ENCODE measurements around the gene PTHLH. TPM values are rescaled to one million over a fixed set of nuclear protein-coding genes. Genes with fewer than 3 reads are reported as not detected.

The PTHLH gene
- total and polyA plus RNA-seq, 10 of the 15 experiments (the other 5 are each of a cell fraction or from before 2014, with no cell fraction given), result 0.08 to 0.12 TPM; not detected in 8

DNA sequence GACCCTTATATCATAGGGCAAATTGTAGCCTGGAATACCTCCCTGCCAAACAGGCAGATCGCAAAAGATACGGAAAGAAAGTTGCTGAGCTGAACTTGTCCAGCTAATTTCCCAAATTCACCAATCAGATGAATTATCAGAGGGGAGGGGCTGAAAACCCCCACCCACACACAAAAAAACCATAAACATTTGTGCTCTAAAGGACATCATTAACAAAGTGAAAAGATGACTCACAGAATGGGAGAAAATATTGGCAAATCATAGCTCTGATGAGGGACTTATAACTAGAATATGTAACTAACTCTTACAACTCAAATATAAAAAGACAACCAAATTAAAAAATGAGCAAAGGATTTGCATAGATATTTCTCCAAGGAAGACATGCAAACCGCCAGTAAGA, 36.3 kb downstream of the PTHLH start:
- ChIA-PET POLR2A (no interaction called here), RAD21 (ENCODE audit: unreplicated experiment) (interaction anchor here (0.7 to 1.8 kb wide), 2 partner anchors 42 to 202 kb away, joined by 4 to 7 read pairs; no protein-coding TSS in a partner anchor), CTCF (interaction anchor here (0.7 to 1.9 kb wide), 3 partner anchors 115 to 1075 kb away, joined by 4 to 8 read pairs (median 8); no protein-coding TSS in a partner anchor), SMC1A (ENCODE audit: uncharacterized antibody, unreplicated experiment) (interaction anchor here (1.2 to 1.9 kb wide), 3 partner anchors 11 to 203 kb away, joined by 3 to 7 read pairs (median 7); no protein-coding TSS in a partner anchor)
- Histone ChIP-seq H3K4me2 (ENCODE audit: control insufficient read depth, insufficient read depth) (no peak overlapping the region), H3K4me1 (ENCODE audit: control insufficient read depth, insufficient read depth, low read length) (no peaks in the 10 kb centered on the region), H4K20me1 (ENCODE audit: control insufficient read depth, insufficient read depth) (no peaks in the 10 kb centered on the region), H3K36me3 (ENCODE audit: control insufficient read depth in 2 of 2, insufficient read depth in 2 of 2, low read length in 1 of 2) (no peaks in the 10 kb centered on the region), H3K27ac (ENCODE audit: control insufficient read depth, insufficient read depth) (no peak overlapping the region), H2AFZ (ENCODE audit: control insufficient read depth, low read depth, low read length) (no peak overlapping the region), H3K79me2 (ENCODE audit: control insufficient read depth, insufficient read depth, low read length) (no peaks in the 10 kb centered on the region), H3K27me3 (replicated peaks in 1 of 2; ENCODE audit: control insufficient read depth in 2 of 2, insufficient read depth in 2 of 2, low read length in 1 of 2) (no peaks in the 10 kb centered on the region), H3K9me3 (replicated peaks; ENCODE audit: control insufficient read depth, insufficient read depth, low read length) (no peaks in the 10 kb centered on the region), H3K9ac (ENCODE audit: control insufficient read depth, insufficient read depth, low read length) (no peak overlapping the region), H3K4me3 (no peak overlapping the region)
- ATAC-seq (no peak), DNase-seq (ENCODE audit: low read depth, low spot score) (no peak), FAIRE-seq (no peak)
- intact Hi-C loops (cut with micrococcal nuclease; ENCODE audit: unreplicated experiment) (no loop called here), in situ Hi-C loops (cut with MboI) (no loop called here)
- no TSS peak for BruUV-seq (replicated peaks)
- TF ChIP-seq BCL11A (IDR thresholded peaks at IDR 0.05; ENCODE audit: low read depth, low read length) (no peak), EED (IDR thresholded peaks at IDR 0.05; ENCODE audit: low read depth) (no peak), RCOR1 (conservative IDR thresholded peaks at IDR 0.05; ENCODE audit: low read depth, low read length) (no peak), RFX5 (IDR thresholded peaks at IDR 0.05; ENCODE audit: low read depth, low read length) (no peak), HDGF (IDR thresholded peaks at IDR 0.05) (no peak), CEBPB (IDR thresholded peaks at IDR 0.05; ENCODE audit: borderline replicate concordance in 1 of 2, low read depth in 2 of 2, low read length in 2 of 2) (no peak), FOXK2 (IDR thresholded peaks at IDR 0.05) (no peak), KDM1A (IDR thresholded peaks at IDR 0.05; ENCODE audit: borderline replicate concordance) (no peak), SMARCA5 (IDR thresholded peaks at IDR 0.05) (no peak), CBFB (IDR thresholded peaks at IDR 0.05; ENCODE audit: low read depth) (no peak)
- TF ChIP-seq, protein P1, sequence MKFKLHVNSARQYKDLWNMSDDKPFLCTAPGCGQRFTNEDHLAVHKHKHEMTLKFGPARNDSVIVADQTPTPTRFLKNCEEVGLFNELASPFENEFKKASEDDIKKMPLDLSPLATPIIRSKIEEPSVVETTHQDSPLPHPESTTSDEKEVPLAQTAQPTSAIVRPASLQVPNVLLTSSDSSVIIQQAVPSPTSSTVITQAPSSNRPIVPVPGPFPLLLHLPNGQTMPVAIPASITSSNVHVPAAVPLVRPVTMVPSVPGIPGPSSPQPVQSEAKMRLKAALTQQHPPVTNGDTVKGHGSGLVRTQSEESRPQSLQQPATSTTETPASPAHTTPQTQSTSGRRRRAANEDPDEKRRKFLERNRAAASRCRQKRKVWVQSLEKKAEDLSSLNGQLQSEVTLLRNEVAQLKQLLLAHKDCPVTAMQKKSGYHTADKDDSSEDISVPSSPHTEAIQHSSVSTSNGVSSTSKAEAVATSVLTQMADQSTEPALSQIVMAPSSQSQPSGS (IDR thresholded peaks at IDR 0.05; ENCODE audit: low read length), result no peak
- TF ChIP-seq, protein P2, sequence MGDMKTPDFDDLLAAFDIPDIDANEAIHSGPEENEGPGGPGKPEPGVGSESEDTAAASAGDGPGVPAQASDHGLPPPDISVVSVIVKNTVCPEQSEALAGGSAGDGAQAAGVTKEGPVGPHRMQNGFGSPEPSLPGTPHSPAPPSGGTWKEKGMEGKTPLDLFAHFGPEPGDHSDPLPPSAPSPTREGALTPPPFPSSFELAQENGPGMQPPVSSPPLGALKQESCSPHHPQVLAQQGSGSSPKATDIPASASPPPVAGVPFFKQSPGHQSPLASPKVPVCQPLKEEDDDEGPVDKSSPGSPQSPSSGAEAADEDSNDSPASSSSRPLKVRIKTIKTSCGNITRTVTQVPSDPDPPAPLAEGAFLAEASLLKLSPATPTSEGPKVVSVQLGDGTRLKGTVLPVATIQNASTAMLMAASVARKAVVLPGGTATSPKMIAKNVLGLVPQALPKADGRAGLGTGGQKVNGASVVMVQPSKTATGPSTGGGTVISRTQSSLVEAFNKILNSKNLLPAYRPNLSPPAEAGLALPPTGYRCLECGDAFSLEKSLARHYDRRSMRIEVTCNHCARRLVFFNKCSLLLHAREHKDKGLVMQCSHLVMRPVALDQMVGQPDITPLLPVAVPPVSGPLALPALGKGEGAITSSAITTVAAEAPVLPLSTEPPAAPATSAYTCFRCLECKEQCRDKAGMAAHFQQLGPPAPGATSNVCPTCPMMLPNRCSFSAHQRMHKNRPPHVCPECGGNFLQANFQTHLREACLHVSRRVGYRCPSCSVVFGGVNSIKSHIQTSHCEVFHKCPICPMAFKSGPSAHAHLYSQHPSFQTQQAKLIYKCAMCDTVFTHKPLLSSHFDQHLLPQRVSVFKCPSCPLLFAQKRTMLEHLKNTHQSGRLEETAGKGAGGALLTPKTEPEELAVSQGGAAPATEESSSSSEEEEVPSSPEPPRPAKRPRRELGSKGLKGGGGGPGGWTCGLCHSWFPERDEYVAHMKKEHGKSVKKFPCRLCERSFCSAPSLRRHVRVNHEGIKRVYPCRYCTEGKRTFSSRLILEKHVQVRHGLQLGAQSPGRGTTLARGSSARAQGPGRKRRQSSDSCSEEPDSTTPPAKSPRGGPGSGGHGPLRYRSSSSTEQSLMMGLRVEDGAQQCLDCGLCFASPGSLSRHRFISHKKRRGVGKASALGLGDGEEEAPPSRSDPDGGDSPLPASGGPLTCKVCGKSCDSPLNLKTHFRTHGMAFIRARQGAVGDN (IDR thresholded peaks at IDR 0.05), result no peak
- TF ChIP-seq, protein P3, sequence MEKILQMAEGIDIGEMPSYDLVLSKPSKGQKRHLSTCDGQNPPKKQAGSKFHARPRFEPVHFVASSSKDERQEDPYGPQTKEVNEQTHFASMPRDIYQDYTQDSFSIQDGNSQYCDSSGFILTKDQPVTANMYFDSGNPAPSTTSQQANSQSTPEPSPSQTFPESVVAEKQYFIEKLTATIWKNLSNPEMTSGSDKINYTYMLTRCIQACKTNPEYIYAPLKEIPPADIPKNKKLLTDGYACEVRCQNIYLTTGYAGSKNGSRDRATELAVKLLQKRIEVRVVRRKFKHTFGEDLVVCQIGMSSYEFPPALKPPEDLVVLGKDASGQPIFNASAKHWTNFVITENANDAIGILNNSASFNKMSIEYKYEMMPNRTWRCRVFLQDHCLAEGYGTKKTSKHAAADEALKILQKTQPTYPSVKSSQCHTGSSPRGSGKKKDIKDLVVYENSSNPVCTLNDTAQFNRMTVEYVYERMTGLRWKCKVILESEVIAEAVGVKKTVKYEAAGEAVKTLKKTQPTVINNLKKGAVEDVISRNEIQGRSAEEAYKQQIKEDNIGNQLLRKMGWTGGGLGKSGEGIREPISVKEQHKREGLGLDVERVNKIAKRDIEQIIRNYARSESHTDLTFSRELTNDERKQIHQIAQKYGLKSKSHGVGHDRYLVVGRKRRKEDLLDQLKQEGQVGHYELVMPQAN (conservative IDR thresholded peaks at IDR 0.05), result no peak
- TF ChIP-seq, protein P4, sequence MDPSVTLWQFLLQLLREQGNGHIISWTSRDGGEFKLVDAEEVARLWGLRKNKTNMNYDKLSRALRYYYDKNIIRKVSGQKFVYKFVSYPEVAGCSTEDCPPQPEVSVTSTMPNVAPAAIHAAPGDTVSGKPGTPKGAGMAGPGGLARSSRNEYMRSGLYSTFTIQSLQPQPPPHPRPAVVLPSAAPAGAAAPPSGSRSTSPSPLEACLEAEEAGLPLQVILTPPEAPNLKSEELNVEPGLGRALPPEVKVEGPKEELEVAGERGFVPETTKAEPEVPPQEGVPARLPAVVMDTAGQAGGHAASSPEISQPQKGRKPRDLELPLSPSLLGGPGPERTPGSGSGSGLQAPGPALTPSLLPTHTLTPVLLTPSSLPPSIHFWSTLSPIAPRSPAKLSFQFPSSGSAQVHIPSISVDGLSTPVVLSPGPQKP (IDR thresholded peaks at IDR 0.05; ENCODE audit: low read depth, low read length), result no peak
- 67% methylated on average over 3 of the region's 3 CpGs for WGBS (ENCODE audit: insufficient coverage, insufficient replicate concordance, low lambda C conversion rate, missing lambda C conversion rate)

Data from GM12878 (cell line).